HUES6 (cell line): Measurements from ENCODE around the gene EFHD2.

ENCODE experiments used
- H3K27ac ChIP-seq: 2 replicates; pipeline ENCODE4 v1.7.0; 2013; ENCODE audit warnings: low read depth, mild to moderate bottlenecking, low read length, inconsistent platforms
- H3K27me3 ChIP-seq: 2 replicates; pipeline ENCODE4 v1.6.1; 2013; ENCODE audit warnings: low read length; ENCODE audit not compliant: control insufficient read depth, insufficient read depth
- H3K36me3 ChIP-seq: 2 replicates; pipeline ENCODE4 v1.6.1; 2013; ENCODE audit warnings: low read length; ENCODE audit not compliant: control insufficient read depth, insufficient read depth
- H3K4me1 ChIP-seq: 2 replicates; pipeline ENCODE4 v1.6.1; 2013; ENCODE audit warnings: low read length; ENCODE audit not compliant: control insufficient read depth, insufficient read depth
- H3K4me3 ChIP-seq: 2 replicates; pipeline ENCODE4 v1.5.1; 2013; ENCODE audit warnings: low read depth, low read length
- H3K9ac ChIP-seq: one replicate; pipeline ENCODE4 v1.6.1; 2013; ENCODE audit warnings: mild to moderate bottlenecking, low read length
- H3K9me3 ChIP-seq: 2 replicates; pipeline ENCODE4 v1.6.1; 2013; ENCODE audit warnings: low read depth, low read length; ENCODE audit not compliant: control insufficient read depth, insufficient read depth

The EFHD2 gene

DNA sequence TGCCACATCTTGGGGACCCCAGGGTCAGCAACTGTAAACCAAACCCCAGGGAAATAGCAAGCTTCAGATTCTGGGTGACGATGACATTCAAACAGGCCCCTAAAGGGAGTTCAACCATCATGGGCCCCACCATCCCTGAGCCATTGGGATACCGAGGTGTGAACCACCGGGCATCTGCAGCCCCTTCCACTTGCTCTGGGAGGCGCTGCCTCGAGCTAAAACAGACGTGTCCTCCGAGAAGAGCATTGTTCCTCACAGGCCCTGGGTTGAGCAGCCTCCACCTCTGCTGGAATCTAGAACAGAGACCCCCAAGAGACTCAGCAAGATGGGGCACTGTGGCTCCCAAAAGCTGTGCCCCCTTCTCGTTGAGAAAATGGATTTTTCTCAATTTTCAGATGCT, 19.0 kb upstream of the EFHD2 start:
- Histone ChIP-seq H3K4me3 (no peak overlapping the region), H3K4me1 (peaks cover 22% of the 10 kb centered on the region), H3K27ac (no peak overlapping the region), H3K9ac (no peak overlapping the region), H3K36me3 (no peaks in the 10 kb centered on the region), H3K27me3 (peaks cover 34% of the 10 kb centered on the region), H3K9me3 (no peaks in the 10 kb centered on the region)

DNA sequence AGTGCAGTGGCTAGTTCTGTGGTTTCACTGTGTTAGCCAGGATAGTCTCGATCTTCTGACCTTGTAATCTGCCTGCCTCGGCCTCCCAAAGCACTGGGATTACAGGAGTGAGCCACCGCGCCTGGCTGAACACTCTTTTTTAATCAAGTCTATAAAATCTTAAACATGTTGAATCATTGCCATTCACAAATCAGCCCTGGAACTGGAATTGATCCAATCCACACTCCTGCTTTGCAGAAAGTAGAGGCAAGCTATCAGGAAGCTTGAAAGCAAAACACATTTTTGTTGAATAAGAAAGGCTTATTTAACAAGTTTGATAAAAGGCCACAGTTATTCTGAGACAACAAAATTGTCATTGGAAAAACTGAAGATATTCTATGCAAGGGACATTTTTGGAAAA, 18.3 kb upstream of the EFHD2 start:
- H3K9ac ChIP-seq = no peak overlapping the region
- peaks cover 15% of the 10 kb centered on the region for H3K4me1 ChIP-seq
- no peak overlapping the region for H3K4me3 ChIP-seq
- H3K36me3 ChIP-seq = no peaks in the 10 kb centered on the region
- H3K27me3 ChIP-seq = peaks cover 27% of the 10 kb centered on the region
- no peaks in the 10 kb centered on the region for H3K9me3 ChIP-seq
- H3K27ac ChIP-seq = no peak overlapping the region

DNA sequence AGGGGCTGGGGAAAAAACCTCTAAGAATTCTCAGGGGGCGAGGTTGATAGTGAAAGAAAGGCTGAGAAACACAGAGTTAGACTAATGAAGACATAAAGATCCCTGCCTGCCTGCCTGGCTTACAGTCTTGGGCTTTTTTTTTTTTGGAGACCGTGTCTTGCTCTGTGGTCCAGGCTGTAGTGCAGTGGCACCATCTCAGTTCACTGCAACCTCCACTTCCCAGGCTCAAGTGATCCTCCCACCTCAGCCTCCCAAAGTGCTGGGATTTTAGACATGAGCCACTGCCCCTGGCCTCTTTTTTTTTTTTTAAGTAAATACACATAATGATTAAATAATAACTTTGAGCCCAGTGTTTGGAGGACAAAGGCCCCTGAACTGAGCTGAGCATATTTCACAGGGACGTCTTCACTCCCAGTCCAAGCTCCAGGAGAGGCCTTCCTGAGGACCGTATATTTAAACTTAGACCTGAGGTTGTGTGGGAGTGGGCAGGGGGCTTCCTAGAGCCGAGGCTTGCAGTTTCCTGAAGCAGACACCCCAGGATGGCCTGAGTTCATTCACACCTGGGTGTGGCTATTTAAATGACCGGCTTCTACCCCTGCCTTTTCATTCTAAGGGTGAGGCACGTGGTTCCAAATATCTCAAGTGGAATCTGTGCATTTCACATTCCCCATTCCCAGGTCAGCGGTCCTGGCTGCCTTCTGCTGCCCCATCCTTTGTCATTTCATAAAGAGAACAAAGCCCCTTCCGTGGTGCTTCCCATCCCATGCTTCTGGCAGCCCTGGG, 16.0 kb upstream of the EFHD2 start:
- Histone ChIP-seq H3K9ac (no peak overlapping the region), H3K9me3 (no peaks in the 10 kb centered on the region), H3K27me3 (peaks cover 8% of the 10 kb centered on the region), H3K27ac (no peak overlapping the region), H3K4me1 (peaks cover 3% of the 10 kb centered on the region), H3K4me3 (no peak overlapping the region), H3K36me3 (no peaks in the 10 kb centered on the region)

DNA sequence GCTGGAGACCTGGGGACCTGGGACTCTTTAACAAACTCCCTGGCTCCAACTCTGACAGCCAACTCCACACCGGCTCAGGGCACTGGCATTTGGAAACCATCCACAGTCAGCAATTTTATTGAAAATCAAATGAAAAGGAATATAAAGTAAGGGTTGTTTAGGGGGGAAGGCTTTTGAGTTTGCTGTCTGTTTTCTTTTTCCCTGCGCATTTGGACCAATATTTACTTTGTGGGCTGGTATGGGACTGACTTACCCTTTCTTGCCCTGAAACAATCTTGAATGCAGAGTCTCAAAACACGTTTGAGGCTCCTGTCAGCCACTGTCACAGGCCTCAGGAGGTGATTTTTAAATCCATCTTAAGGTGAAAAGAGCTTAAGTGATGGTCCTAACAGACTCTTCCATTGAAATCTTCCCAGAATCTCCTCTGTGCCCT, 15.4 kb upstream of the EFHD2 start:
- Histone ChIP-seq H3K9me3 (peaks cover 3% of the 10 kb centered on the region; the same call in 1 of the 2 replicates), H3K9ac (no peak overlapping the region)

DNA sequence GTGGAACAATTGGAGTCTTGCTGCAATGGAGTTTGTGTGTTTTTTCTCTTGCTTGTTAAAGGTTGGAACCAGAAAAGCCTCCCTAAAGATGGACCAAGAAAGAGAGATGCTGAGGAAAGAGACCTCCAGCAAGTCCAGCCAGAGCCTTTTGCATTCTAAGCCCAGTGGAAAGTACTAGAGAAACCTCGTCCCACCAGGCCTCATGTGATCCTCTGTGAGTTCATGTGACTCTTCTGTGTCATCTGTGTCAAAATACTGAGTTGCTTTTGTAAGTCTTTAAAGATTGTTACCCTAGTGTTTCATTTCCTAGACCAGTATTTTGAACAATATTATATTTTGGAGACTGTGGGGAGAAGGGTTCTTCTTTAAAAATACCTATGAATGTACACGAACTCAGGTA, 12.5 kb upstream of the EFHD2 start:
- no peak overlapping the region for H3K27ac ChIP-seq
- no peaks in the 10 kb centered on the region; the same call in 1 of the 2 replicates for H3K4me1 ChIP-seq
- no peaks in the 10 kb centered on the region for H3K36me3 ChIP-seq
- H3K9me3 ChIP-seq = peaks cover 14% of the 10 kb centered on the region
- H3K27me3 ChIP-seq = peaks cover 2% of the 10 kb centered on the region; the same call in 1 of the 2 replicates
- no peak overlapping the region for H3K9ac ChIP-seq
- H3K4me3 ChIP-seq = no peak overlapping the region

More for the DNA sequence above, 15.4 kb upstream of the EFHD2 start:
- H3K4me1 ChIP-seq = no peaks in the 10 kb centered on the region; the same call in 1 of the 2 replicates
- H3K4me3 ChIP-seq = no peak overlapping the region
- H3K27me3 ChIP-seq = peaks cover 2% of the 10 kb centered on the region; the same call in 1 of the 2 replicates
- H3K27ac ChIP-seq = no peak overlapping the region
- no peaks in the 10 kb centered on the region for H3K36me3 ChIP-seq

DNA sequence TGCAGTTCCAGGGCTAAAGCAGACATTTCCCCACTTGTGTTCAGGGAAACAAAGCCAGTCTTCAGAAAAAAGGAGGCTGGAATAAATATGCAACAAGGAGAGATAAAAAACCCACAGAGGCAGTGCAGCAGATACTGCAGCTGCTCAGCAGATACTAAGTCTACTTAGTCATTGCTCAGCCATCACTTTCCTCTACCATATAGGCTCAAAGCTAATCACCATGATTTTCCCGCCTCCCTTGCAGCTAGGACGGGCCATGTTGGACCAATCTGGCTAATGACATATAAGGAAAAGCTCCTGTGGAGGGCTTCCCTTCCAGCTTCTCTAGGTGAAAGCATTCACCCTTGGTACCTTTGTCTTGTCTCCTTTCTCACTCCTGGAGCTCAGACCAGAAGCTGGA, 10.0 kb upstream of the EFHD2 start:
- Histone ChIP-seq H3K9ac (no peak overlapping the region), H3K4me3 (no peak overlapping the region), H3K4me1 (no peaks in the 10 kb centered on the region), H3K27me3 (peaks cover 2% of the 10 kb centered on the region; the same call in 1 of the 2 replicates), H3K27ac (no peak overlapping the region), H3K36me3 (no peaks in the 10 kb centered on the region), H3K9me3 (peaks cover 14% of the 10 kb centered on the region)

DNA sequence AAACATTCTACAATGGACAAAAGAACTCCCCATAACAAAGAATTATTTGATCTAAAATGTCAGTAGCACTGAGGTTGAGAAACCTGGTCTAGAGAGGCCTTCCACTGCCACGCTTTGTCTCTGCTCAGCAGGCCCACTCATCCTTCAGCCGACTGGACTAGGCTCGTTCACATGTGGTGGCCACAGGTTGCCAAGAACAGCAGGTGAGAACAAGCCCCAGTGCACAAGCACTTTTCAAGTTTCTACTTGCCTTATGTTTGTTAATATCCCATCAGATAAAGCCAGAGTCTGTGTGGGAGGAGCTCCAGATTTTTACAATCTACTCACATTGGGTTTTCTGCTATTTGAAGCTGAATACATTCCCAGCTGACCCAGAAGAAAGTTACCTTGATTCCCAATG, 9.1 kb upstream of the EFHD2 start:
- Histone ChIP-seq H3K9me3 (peaks cover 14% of the 10 kb centered on the region), H3K4me1 (no peaks in the 10 kb centered on the region), H3K36me3 (no peaks in the 10 kb centered on the region), H3K4me3 (no peak overlapping the region), H3K27me3 (0 out of 2 replicates have a peak, but pooled peaks cover 3% of the 10 kb centered on the region), H3K9ac (no peak overlapping the region), H3K27ac (no peak overlapping the region)

DNA sequence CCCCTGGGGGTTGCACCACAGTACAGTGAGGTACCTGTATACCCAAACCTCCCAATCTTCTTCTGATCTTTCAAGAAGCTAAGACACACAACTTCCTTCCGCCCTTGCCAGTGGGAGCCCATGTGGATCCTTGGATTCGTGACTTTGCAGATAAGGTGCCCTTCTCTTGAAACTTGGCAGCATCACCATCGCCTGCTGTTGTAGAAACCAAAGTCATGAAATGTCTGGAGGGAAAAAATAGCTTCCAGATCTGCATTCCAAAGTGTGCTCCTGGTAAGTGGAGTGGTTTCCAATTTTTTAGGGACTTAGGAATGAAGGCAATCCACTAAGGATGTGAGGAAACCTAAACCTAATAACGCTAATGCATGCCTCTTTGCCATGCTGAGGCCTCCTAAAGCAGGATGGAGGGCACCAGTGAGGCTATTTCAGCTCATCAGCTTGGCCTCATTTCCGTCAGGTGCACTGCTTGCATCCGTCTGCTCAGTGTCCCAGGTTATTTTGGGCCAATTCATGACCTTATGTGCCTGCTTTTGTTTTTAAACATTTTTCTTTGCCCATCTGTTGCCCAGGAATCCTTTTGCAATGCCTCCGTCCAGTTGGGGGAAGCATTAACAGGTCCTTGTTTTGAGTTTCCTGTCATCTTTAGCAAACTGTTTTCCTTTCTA, 8.2 kb upstream of the EFHD2 start:
- H3K27me3 ChIP-seq = 0 out of 2 replicates have a peak, but pooled peaks cover 3% of the 10 kb centered on the region
- no peak overlapping the region for H3K27ac ChIP-seq
- peaks cover 14% of the 10 kb centered on the region for H3K9me3 ChIP-seq
- no peaks in the 10 kb centered on the region for H3K4me1 ChIP-seq
- H3K4me3 ChIP-seq = no peak overlapping the region
- H3K9ac ChIP-seq = no peak overlapping the region
- no peaks in the 10 kb centered on the region for H3K36me3 ChIP-seq

DNA sequence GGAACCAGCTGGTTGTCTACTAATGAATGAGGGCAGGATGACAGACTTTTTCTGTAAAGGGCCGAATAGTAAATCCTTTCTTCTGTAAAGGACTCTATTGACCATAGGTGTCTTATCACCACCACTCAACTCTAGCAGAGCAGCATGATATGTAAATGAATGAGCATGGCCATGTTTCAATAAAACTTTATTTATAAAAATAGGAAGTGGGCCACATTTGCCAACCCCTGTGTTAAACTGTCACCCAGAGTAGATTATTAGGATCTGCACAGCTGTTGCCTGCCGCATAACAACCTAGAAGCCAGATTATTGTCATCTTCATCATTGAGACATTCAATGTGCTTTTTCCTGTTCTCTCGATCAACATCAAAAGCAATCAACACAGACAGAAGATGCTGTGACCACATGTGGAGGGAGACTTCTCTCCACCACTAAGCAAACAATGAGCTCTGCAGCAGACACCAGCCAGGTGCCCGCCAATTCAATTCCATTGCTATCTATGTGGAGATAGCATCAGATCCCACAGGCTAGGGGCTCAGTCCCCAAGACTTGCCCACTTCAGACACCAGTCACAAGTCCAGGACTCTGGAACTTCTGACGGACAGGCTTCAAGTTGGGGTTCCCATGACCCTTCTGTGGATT, 6.8 kb upstream of the EFHD2 start:
- Histone ChIP-seq H3K9ac (no peak overlapping the region), H3K27me3 (peaks cover 7% of the 10 kb centered on the region; the same call in 1 of the 2 replicates), H3K4me3 (no peak overlapping the region), H3K36me3 (no peaks in the 10 kb centered on the region), H3K27ac (no peak overlapping the region), H3K9me3 (peaks cover 14% of the 10 kb centered on the region), H3K4me1 (no peaks in the 10 kb centered on the region)

DNA sequence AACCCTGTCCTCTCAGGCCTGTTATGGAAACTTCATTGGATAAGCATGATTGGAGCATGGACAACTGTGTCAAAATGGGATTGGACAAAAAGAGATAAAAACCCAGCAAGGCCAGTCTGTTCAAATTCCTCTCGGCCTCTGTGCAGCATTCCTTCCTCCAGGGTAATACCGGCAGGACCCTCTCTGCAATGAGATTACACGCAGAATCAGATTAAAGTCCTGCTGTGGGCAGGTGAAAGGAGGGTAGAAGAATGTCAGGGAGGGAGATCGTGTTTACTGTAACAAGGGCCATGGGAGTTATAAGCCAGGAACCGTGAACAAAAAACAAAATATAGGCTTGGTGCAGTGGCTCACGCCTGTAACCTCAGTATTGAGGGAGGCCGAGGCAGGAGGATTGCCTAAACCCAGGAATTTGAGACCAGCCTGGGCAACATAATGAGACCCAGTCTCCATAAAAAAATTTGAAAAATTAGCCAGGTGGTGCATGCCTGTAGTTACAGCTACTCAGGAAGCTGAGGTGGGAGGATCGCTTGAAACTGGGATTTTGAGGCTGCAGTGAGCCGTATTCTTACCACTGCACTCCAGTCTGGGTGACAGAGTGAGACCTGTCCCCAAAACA, 5.6 kb upstream of the EFHD2 start:
- Histone ChIP-seq H3K4me1 (peaks cover 5% of the 10 kb centered on the region; the same call in 1 of the 2 replicates), H3K9me3 (peaks cover 13% of the 10 kb centered on the region), H3K27me3 (peaks cover 18% of the 10 kb centered on the region), H3K9ac (no peak overlapping the region), H3K27ac (no peak overlapping the region), H3K36me3 (no peaks in the 10 kb centered on the region), H3K4me3 (no peak overlapping the region)
